ENCODE measurements around the gene TPSAB1.
"Not testable (repeated sequence)": the region's sequence is repeated elsewhere in the genome, so short reads cannot be mapped to it uniquely, and the experiment has no call there.

TPSAB1 gene

DNA sequence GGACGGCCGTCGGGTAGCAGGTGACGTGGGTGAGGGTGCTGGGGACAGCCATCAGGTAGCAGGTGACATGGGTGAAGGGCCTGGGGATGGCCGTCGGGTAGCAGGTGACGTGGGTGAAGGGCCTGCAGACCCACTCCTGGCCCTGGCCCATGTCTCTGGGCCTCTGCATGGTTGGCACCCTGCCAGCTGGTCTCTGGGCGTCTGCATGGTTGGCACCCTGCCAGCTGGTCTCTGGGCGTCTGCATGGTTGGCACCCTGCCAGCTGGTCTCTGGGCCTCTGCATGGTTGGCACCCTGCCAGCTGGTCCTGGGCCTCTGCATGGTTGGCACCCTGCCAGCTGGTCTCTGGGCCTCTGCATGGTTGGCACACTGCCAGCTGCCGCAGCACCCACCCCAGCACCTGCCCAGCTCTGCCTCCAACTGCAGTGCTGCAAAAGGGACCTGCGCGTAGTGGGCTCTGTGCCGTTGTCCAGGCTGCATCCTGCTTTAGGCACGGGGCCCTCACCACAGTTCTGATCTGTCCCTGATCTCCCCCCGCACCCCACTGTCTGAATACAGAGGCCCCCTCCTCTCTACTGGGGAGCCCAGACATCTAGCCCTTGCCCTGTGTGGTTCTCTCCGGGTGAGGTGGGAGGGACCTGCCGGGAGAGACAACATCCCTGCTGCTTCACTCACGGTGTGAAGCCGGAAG, 31.4 kb downstream of the TPSAB1 start:
- DNase-seq = not testable (repeated sequence)

DNA sequence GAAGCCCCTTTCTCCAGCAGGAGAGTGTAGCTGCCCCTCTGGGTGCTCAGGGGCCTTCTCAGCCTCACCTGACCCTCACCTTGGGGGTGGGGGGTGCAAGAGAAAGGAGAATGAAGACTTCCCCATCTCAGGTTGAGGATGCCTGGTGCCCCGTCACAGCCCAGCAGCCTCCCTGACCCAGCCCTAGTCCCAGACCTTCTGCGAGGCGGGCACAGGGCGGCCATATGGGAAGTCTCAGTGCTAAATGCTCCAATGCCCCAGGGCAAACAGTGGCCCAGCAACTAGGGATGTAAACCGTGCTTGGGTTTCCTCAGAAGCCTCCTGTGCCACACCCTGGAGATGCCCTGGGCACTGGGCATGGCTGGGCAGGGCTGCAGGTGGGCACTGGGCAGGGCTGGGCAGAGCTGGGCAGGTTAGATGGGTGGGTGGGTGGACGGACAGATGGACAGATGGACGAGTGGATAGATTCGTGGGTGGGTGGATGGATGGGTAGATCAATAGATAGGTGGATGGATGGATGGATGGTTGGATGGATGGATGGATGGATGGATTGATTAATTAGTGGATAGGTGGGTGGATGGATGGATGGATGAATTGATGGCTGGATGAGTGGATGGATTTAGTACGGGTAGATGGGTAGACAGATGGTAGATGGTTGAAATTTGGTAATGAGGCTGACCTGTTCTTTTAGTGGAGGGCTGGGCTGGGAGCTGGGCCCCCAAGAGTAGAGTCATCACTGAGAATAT, 32.1 kb downstream of the TPSAB1 start:
- no peak for DNase-seq

DNA sequence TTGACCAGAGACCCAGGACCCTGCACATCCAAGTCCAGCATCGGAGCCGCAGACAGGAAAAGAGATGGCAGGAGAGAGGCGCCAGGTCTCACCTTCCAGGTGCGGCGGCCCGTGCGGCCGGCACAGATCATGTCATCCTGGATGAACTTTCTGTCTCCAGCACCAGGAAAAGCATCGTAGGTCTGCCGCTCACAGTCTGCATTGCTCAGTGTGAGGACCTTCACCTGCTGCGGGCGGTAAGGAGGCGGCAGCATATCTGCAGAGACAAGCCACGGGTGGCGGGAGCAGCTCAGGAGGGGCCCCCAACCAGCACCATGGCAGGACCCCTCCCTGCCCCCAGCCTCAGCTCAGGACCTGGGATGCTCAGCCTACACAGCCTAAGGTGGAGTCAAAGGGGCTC, 33.3 kb downstream of the TPSAB1 start:
- DNase-seq = no peak

- DNase-seq = no peak
Measured at GRCh38 chr16:1274767-1275166, 34.3 kb downstream of the TPSAB1 start.

GRCh38 chr16:1275791-1276579, 35.5 kb downstream of the TPSAB1 start:
- DNase-seq = no peak

GRCh38 chr16:1276580-1276878, 36.0 kb downstream of the TPSAB1 start:
- DNase-seq = no peak

DNA sequence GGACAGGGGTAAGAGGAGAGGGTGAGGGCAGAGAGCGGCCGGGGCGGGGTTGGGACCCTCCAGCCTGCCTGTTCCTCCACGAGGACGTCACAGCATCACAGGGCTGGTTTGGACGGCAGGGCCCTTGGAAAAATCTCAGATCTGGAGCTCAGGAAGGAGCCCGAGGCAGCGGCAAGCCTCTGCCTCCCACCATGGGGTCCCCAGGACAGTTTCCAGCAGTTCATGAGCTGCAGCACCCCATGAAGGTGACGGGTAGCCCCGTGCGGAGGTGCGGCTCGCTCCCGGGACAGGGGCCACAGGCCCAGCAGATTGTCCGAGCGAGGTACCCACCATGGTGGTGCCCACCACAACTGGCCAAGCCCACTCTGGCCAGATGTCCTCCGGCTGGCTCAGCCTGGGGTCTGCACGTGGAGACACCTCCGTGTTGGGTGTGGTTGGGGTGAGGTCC, 36.7 kb downstream of the TPSAB1 start:
- DNase-seq = no peak

DNA sequence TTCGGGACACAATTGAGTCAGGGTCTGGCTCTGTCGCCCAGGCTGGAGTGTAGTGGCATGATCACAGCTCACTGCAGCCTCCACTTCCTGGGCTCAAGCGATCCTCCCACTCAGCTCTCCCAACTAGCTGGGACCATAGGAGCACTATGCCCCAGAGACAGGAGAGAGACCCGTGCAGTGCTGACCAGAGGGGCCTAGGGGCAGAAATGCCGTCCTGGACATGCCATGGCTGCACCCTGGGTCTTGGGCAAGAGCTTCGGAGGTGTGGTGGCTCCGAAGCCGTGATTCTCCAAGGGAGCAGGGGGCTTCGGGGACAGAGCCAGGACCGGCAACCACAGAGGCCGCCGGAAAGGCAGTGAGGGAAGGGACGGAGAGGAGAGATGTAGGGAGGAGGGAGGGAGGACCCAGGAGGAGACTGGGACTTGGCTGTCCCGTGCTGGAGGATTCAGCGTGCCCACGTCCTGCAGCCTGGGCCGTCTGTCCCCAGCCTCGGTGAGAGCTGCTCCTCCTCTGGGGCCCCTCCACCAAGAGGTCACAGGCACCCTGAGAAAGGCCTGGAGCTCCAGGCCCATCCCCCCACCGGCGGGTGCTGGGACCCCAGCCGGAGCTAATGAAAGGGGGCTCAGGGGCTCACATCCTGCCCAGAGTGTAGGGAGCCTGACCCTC, 37.2 kb downstream of the TPSAB1 start:
- no peak for DNase-seq

DNA sequence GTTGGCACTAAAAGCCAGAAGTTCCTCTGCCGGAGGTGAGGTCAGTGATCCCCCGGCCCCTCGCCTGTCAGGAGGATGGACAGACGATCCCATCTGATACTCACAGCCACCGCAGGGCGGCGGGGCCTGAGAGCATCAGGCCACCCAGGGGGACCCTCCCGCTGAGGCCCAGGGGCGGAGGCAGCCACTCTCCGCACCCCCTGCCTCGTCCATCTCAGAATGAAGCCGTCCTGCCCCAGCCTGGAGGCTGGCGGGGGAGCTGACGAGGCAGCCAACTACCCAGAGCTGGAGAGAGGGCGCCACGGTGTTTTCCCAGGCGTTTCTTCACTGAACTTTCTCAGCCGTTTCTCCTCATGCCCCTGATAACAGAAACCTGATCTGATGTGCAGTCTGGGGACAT, 38.0 kb downstream of the TPSAB1 start:
- no peak for DNase-seq

- no peak for DNase-seq
Measured at GRCh38 chr16:1279081-1279944, 38.8 kb downstream of the TPSAB1 start.

GRCh38 chr16:1279945-1280589, 39.6 kb downstream of the TPSAB1 start:
- no peak for DNase-seq

DNA sequence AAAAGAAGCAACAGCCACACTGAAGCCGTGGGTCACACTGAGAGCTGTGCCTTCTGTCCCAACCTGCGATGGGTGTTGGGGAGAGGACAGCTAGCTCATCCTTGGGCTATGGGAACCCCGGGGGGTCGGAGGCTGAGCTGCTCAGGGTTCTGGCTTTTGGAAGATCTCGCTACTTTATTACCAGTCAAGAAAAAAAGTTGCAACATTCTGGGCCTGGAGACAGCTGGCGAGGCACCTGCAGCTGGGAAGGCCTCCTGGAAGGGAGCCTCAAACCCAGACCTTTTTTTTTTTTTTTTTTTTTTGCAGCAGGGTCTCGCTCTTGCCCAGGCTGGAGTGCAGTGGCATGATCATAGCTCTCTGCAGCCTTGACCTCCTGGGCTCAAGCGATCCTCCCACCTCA, 40.3 kb downstream of the TPSAB1 start:
- no peak for DNase-seq

GRCh38 chr16:1281517-1281916, 41.0 kb downstream of the TPSAB1 start:
- no peak for DNase-seq

DNA sequence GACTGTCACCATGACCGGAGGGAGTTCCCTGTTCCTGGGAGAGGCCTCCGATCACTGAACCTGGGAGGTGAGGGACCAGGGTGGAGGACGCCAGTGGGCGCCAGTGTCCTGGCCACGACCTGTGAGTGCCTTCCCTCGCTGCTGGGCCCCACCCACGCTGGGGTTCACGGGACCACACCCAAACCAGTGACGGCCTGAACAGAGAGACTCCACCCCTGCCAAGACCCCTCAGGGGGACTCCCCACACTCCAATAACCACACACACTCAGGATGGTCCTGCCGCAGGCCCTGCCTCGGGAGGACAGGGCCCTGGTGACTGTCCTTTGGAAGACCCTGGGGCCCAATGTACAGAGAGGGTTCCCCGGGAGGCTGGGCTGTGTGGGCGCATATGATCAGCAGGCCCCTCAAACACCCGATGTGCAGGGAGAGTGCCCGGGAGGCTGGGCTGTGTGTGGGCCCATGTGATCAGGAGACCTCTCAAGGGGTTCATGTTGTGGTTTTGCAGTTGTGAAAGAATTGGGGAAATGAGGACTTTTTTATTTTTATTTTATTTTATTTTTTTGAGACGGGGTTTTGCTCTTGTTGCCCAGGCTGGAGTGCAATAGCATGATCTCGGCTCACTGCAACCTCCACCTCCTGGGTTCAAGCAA, 41.9 kb downstream of the TPSAB1 start:
- no peak for DNase-seq

DNA sequence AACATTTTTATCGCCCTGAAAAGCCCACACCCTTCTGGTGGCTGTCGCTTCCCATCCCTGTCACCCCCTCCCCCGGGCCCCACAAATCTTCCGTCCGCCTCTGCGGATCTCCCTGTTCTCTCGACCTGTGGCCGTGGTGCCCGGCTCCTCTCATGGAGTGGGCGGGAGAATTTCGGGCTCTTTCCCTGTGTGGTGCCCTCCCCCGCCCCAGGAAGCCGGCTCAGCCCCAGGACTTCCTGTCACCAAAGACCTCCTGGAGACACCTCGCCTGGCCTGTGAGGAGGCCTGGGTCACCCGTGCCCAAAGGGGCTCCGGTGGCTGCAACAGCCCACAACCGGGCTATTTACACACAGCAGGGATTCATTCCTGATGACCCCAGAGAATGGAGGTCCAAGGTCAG, 42.8 kb downstream of the TPSAB1 start:
- no peak for DNase-seq

- DNase-seq = no peak
Measured at GRCh38 chr16:1283996-1284616, 43.6 kb downstream of the TPSAB1 start.

GRCh38 chr16:1285669-1286512, 45.4 kb downstream of the TPSAB1 start:
- no peak for DNase-seq

DNA sequence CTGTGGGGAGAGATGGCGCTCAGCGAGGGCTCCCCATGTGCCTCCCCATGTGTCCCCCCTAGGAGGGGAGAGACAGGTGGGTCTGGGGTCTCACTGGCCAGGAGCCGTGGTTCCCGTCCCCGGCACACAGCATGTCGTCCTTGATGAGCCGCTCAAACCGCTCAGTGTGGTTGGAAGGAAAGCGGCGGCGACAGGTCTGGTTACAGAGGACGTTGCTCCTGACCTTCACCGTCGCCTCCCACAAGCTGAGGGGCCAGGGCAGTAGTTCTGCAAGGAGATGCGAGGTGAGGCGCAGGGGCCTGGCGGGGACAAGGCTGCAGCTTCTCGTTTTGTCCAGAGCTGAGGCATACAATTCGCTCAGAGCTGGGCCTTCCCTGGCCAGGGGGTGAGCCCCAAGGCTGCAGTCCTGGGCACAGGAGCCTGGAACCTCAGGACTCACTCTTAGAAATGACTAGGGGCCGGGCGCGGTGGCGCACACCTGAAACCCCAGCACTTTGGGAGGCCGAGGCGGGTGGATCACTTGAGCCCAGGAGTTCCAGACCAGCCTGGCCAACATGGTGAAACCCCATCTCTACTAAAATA, 46.1 kb downstream of the TPSAB1 start:
- DNase-seq = no peak

DNA sequence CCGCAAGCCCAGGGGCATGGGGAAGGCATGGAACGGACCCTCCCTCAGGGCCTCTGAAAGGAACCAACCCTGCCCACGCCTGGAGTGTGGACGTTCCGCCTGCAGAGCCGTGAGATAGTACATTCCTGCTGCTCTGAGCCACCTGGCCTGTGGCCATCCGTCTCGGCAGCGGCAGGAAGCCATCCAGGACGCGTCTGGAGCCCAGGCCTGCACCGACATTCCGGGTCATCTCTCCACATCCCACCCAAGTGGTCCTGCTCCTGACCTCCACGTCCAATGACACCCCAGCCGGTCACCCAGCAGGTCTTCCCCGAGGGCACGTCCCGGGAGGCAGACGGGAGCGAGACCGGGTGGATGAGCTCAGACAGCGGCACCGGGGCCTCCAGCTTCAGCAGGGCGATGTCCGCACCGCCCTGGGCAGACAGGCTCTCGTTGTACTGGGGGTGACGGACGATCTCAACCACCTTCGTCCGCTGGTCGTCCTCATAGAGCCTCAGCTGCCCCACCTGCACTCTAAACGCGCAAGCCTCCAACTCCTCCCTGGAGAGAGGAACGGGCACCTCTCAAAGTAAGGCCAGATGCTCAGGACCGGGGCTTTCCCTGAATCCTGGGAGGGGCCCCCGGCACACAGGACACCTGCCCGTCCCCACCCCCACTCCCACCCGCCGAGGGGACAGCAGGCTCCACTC, 47.6 kb downstream of the TPSAB1 start:
- DNase-seq = no peak
